ENCODE data around the gene ESAM.
A peak's percentile ranks its signal among the peaks of the same experiment; 100 is the strongest.

The ESAM gene, protein sequence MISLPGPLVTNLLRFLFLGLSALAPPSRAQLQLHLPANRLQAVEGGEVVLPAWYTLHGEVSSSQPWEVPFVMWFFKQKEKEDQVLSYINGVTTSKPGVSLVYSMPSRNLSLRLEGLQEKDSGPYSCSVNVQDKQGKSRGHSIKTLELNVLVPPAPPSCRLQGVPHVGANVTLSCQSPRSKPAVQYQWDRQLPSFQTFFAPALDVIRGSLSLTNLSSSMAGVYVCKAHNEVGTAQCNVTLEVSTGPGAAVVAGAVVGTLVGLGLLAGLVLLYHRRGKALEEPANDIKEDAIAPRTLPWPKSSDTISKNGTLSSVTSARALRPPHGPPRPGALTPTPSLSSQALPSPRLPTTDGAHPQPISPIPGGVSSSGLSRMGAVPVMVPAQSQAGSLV

DNA sequence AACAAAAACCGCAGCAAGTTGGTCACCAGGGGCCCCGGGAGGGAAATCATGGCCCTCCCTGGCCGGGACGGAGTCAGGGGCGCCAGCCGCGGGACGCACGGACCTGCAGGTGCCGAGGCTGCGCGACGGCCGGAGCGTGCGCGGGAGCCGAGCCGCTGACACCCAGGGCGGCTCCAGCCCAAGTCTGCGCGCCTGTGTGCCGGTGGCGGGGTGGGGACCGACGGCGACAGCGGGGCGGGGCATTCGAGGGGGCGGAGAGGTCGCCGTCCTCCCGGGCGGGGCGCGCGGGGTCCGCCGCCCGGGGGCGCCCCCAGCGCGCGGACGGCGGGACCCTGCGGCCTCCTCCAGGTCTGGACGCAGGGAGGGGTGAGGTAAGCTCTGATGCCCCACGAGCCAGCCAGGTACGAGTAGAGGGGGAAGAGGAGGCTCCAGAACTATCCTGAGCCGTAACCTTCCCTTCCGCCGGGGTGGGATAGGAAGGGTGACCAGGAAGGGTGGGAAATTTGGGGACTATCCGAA lies at the start of gene ESAM:
ESAM (minus strand) TSS at position 186 of the 519 bp plus-strand sequence; CDS start at position 50, 136 bp downstream.
- DNase-seq = no peak

DNA sequence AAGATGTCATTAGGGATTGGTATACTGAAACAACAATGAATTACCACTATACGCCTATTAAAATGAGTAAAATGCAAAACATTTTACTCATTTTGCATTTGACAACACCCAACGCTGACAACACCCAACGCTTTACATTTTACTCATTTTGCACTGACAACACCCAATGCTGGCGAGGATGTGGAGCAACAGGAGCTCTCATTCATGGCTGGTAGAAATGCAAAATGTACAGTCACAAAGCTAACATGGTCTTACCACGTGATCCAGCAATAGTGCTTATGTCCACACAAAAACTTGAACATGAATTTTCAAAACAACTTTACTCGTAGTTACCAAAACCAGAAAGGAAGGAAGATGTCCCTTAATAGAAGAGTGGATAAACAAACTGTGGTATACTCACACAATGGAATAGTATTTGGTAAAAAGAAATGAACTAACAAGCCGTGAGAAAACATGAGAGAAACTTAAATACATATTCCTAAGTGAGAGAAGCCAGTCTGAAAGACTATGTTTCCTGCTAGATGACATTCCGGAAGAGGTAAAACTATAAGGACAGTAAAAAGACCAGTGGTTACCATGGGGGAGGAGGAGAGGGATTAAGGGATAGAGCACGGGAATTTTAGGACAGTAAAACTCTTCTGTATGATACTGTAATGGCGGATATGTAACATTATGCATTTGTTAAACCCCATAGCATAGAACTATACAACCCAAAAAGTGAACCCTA lies 49.5 kb upstream of the ESAM start:
- DNase-seq = no peak

GRCh38 chr11:124807660-124808270 lies 45.7 kb upstream of the ESAM start:
- DNase-seq = no peak

- no peak for DNase-seq
These were observed 45.1 kb upstream of the ESAM start for GRCh38 chr11:124807201-124807600.

GRCh38 chr11:124804884-124805283 lies 42.8 kb upstream of the ESAM start:
- DNase-seq = no peak

- peak; percentile 16 for DNase-seq
These were observed 39.7 kb upstream of the ESAM start for GRCh38 chr11:124801636-124802312.

- peak; percentile 49 for DNase-seq
These were observed 38.9 kb upstream of the ESAM start for GRCh38 chr11:124801014-124801413.

- peak; percentile 80 for DNase-seq
These were observed 38.3 kb upstream of the ESAM start, which contains the start of gene MSANTD2 for GRCh38 chr11:124800226-124800929. Gene MSANTD2 (minus strand): TSS chr11:124800406. CDS start chr11:124800380, 26 bp downstream.

- peak; percentile 36 for DNase-seq
These were observed 37.5 kb upstream of the ESAM start for GRCh38 chr11:124799348-124800225.

DNA sequence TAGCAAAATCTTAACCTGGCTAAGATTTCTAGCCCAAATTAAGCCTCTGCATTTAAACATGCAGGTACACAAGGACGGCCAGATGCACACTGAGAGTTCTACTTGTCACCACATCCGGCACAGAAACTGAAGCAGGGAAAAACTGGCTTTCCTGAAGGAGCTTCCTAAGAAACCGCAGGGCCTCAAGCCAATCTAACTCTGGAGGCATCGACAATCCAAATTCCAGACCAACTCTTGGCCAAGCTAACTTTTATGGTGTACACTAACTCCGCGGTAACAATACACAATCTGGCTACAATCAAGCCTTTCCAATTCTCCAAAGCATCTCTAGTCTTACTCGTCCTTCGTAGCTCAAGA lies 36.9 kb upstream of the ESAM start:
- peak; percentile 79 for DNase-seq

- DNase-seq = no peak
These were observed 34.2 kb upstream of the ESAM start for GRCh38 chr11:124796312-124796711.

GRCh38 chr11:124793466-124794278 lies 31.6 kb upstream of the ESAM start:
- peak; percentile 55 for DNase-seq

DNA sequence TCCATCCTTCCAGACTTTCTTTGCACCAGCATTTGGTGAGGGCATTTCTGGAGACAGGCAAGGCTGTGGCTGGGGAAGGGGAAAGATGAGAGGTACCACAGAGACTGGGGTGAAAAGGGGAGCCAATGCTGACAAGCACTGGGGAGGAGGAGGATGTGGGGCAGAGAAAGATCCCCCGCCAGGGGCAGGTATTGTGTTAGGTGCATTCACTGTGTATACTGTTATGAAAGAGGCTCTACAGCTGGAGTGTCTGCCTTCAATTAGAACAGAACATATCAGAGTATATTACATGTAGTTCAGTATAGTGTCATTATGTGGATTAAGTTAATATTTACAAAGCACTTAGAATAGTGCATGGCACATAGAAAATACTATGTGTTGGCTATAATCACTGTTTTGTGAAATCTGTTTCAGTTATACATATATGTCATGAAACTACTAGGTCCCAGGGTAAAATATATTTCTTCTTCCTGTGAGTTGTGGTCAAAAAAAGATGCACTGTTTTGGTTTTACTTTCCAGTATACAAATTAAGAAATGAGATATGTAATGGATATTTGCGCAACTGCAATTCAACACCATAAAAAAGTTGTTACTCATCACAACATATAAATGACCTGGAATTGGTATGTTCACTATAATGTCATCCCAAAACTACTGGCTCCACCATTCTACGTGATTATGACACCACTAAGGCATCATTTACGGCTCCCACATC lies 29.7 kb upstream of the ESAM start:
- DNase-seq = peak; percentile 17

DNA sequence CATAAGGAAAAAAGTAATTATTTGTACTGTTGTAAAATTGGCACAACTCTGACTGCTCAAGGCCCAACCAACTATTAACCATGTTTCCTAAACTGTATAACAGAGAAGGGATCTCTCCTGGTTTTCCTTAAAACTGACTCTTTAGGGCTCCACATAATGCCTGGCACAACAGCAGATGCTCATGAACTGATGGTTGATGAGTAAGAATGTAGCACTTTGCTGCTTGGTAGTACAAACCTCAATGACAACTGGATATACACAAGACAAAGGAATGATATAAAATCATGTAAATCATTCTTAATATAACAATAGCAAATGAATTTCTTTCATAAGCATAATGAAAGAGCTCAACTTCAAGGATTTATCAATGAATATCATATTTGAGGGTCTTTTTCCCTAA lies 26.4 kb upstream of the ESAM start:
- DNase-seq = peak; percentile 12

DNA sequence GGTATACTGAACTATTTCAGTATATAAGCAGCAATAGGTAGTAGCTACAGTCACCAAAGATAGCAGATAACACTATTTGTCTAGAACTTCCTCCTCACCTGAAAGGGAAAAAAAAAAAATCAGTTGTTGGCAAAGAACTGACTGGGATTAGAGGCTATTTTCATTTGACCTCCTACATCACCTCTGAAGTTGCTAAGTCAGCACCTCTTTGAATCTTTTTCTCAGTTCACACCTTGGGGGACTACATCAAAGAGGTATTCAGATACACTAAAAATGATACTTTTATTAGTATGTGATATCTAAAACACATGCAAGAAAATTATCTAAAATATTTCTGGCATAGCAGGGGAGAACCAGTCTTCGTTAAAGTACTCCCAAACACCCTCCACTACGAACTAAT lies 22.0 kb upstream of the ESAM start:
- no peak for DNase-seq

DNA sequence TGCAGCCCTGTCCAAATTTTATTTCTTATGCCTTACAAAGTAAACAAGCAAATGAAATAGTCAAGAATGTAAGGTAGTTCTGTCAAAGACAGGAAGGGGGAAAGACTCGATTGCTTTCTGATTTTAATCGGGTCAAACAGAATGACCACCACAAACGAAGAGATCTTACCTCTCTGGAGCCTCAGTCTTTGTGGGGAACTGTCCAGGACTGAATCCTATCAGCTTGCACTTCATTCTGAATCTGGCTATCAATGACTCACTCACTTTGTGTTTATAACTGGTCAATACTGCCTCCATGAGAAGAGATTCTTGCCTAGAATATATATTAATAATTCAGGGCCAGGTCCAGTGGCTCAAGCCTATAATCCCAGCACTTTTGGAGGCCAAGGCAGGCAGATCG lies 20.9 kb upstream of the ESAM start:
- no peak for DNase-seq

GRCh38 chr11:124779568-124779967 lies 17.5 kb upstream of the ESAM start:
- no peak for DNase-seq

- no peak for DNase-seq
These were observed 16.2 kb upstream of the ESAM start for GRCh38 chr11:124778281-124778680.

DNA sequence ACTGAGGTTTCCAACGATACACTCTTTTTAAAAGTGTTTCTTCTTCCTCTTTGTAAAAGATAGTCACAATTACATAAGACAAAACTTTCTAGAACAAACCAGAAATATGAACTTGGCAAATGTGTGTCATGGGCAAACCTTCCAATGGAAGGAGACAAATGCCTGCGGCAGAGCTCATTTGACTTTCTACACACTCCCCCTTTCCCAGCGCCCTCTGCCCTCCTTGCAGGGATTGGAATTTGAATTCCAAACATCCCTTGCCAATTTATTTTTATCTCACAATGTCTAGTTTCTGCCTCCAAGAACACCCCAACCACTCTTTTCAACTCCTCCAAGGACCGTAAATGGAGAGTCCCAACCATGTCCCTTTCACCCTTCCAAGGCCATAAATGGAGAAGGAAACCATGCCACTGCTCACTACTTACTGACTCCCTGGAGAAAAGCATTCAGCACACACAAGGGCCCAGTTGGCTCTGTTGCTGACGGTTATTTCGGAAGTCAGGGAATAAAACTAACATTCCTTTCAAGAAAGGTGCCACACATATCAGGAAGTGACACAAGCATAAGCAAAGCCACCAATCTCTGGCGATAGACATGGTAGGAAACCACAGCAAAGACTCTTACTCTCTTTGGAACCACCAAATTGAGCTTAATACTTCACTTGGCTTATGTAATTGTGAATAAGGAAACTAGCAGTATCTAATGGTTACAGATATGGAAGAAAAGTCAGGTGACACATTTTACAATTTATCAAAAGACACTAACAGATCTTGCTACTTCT lies 15.0 kb upstream of the ESAM start:
- DNase-seq = no peak
